Prostate gland (tissue), 2 donors: ENCODE measurements around the gene MAP4K4. TPM values are rescaled to one million over a fixed set of nuclear protein-coding genes. Genes with fewer than 3 reads are reported as not detected.

Source experiments
- DNase-seq: peaks from one replicate; pipeline ENCODE4 v3.0.0-alpha.2; 2019; ENCODE audit warnings: low spot score
- H3K27ac ChIP-seq, 2 donors: fragments of 200-600 bp; sonication (generic); 2 replicates each; pipeline ENCODE4 v1.5.1; 2017 to 2019
- H3K27me3 ChIP-seq: fragments of 200-600 bp; sonication (generic); replicated peaks from 2 replicates; pipeline ENCODE4 v1.5.1; 2019; ENCODE audit not compliant: insufficient read depth
- H3K36me3 ChIP-seq, 2 donors: fragments of 200-600 bp; sonication (generic); 1 replicate in 1 of 2; 2 replicates in 1 of 2; pipeline versions ENCODE4 v1.5.1 to v1.8.1; 2017 to 2019
- H3K4me1 ChIP-seq: fragments of 200-600 bp; sonication (generic); replicated peaks from 2 replicates; pipeline ENCODE4 v1.5.1; 2019
- H3K4me3 ChIP-seq, 2 donors: fragments of 200-600 bp; sonication (generic); 2 replicates each; pipeline ENCODE4 v1.5.1; 2017 to 2019
- H3K9me3 ChIP-seq: fragments of 200-600 bp; sonication (generic); 2 replicates; pipeline ENCODE4 v1.5.1; 2017
- CTCF ChIP-seq, 4 experiments: fragments of 200-600 bp in 2 of 4; fragments of 450-650 bp in 2 of 4; sonication (generic) in 2 of 4; IDR thresholded peaks; 1 replicate in 3 of 4; 2 replicates in 1 of 4; pipeline ENCODE4 v1.5.1; 2016 to 2019; ENCODE audit warnings: antibody characterized with exemption in 4 of 4, mild to moderate bottlenecking in 2 of 4, moderate library complexity in 2 of 4
- POLR2A ChIP-seq: fragments of 450-650 bp; IDR thresholded peaks from one replicate; pipeline ENCODE4 v1.6.1; 2016; ENCODE audit warnings: antibody characterized with exemption, mild to moderate bottlenecking
- POLR2AphosphoS5 ChIP-seq: sonication (generic); formaldehyde crosslinking; IDR thresholded peaks from one replicate; pipeline ENCODE4 v1.6.1; 2017; ENCODE audit warnings: antibody characterized with exemption
- WGBS: methylation state at CpG from one replicate; pipeline ENCODE4 v1.1.5; 2018; 5-methylcytosine and 5-hydroxymethylcytosine counted together
- intact Hi-C: fragments of 100-400 bp; cut with DNase I; formaldehyde crosslinking; loops from one replicate; pipeline ENCODE4 v1.14.2; 2022
- total RNA-seq, 2 donors: library from RNA; depleted of rRNA; stranded (reverse); fragments of >200 nt; gene quantifications; one replicate each; pipeline ENCODE4 v1.1.0, GENCODE V29; 2016

MAP4K4 gene
- total RNA-seq, 2 donors from 2014 or later = 23.6 to 107 TPM

- H3K36me3 ChIP-seq = no peaks in the 10 kb centered on the region
- H3K4me3 ChIP-seq = no peak overlapping the region
- no peak for TF ChIP-seq POLR2AphosphoS5
- TF ChIP-seq CTCF (IDR thresholded peaks at IDR 0.05) = no peak
- TF ChIP-seq POLR2A = no peak
- WGBS = 80% methylated on average over 4 of the region's 4 CpGs
- no peaks in the 10 kb centered on the region for H3K9me3 ChIP-seq
- intact Hi-C loops = no loop called here
- H3K27ac ChIP-seq = no peak overlapping the region
- H3K27me3 ChIP-seq = no peaks in the 10 kb centered on the region
- no peak for DNase-seq
- peaks cover 3% of the 10 kb centered on the region for H3K4me1 ChIP-seq
Measured at GRCh38 chr2:101823859-101824258, 126.4 kb downstream of the MAP4K4 start.

GRCh38 chr2:101826716-101827115 is 129.2 kb downstream of the MAP4K4 start:
- no peak overlapping the region for H3K4me3 ChIP-seq
- no peaks in the 10 kb centered on the region for H3K36me3 ChIP-seq
- no peak overlapping the region for H3K27ac ChIP-seq
- 95% methylated on average over 2 of the region's 2 CpGs for WGBS
- no peak for TF ChIP-seq POLR2A
- TF ChIP-seq CTCF (IDR thresholded peaks at IDR 0.05) = no peak
- TF ChIP-seq POLR2AphosphoS5 = no peak
- no peak for DNase-seq
- no peaks in the 10 kb centered on the region for H3K9me3 ChIP-seq
- H3K27me3 ChIP-seq = no peaks in the 10 kb centered on the region
- peaks cover 9% of the 10 kb centered on the region for H3K4me1 ChIP-seq
- intact Hi-C loops = no loop called here

- intact Hi-C loops = no loop called here
- TF ChIP-seq POLR2A (no peak), CTCF (IDR thresholded peaks at IDR 0.05) (no peak), POLR2AphosphoS5 (no peak)
Measured at GRCh38 chr2:101827246-101827645, 129.7 kb downstream of the MAP4K4 start.

DNA sequence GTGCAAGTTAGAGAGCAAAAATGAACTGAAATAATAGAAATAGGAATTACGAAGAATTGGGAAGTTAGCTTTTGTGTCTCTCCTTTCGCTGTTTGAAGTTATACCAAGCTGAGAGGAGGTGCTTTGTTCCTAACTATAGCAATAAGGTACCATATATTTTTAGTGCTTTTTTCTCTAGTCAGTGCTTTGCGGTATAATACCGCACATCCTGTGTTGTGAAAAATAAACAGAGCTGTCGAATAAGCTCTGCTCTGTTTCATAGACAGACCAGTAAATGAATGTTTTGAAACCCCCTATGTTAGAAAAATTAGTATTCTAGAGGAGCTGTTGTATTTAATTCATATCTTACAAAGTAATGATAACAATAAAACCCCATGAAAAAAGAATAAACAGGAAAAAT is 130.8 kb downstream of the MAP4K4 start:
- Histone ChIP-seq H3K9me3 (no peaks in the 10 kb centered on the region), H3K27ac (no peak overlapping the region), H3K4me3 (no peak overlapping the region), H3K36me3 (no peaks in the 10 kb centered on the region), H3K4me1 (peaks cover 11% of the 10 kb centered on the region), H3K27me3 (no peaks in the 10 kb centered on the region)
- intact Hi-C loops = no loop called here
- 57% methylated on average over 5 of the region's 5 CpGs for WGBS
- TF ChIP-seq POLR2AphosphoS5 (no peak), CTCF (IDR thresholded peaks at IDR 0.05) (no peak), POLR2A (no peak)
- DNase-seq = no peak

More at GRCh38 chr2:101827246-101827645, 129.7 kb downstream of the MAP4K4 start:
- DNase-seq = no peak
- Histone ChIP-seq H3K36me3 (no peaks in the 10 kb centered on the region), H3K9me3 (no peaks in the 10 kb centered on the region), H3K27ac (no peak overlapping the region), H3K27me3 (no peaks in the 10 kb centered on the region), H3K4me1 (peaks cover 11% of the 10 kb centered on the region), H3K4me3 (no peak overlapping the region)
- 83% methylated on average over 2 of the region's 2 CpGs for WGBS

GRCh38 chr2:101828673-101829334 is 131.3 kb downstream of the MAP4K4 start:
- intact Hi-C loops = no loop called here
- Histone ChIP-seq H3K27me3 (no peaks in the 10 kb centered on the region), H3K36me3 (no peaks in the 10 kb centered on the region), H3K27ac (no peak overlapping the region), H3K9me3 (no peaks in the 10 kb centered on the region), H3K4me1 (peaks cover 11% of the 10 kb centered on the region), H3K4me3 (no peak overlapping the region)
- WGBS = 34% methylated on average over 7 of the region's 7 CpGs
- DNase-seq = no peak
- TF ChIP-seq CTCF (IDR thresholded peaks at IDR 0.05) = no peak
- no peak for TF ChIP-seq POLR2A
